PC-3 (cell line): ENCODE results near the gene GDF2. TPM values are rescaled to one million over a fixed set of nuclear protein-coding genes. Genes with fewer than 3 reads are reported as not detected.

Source experiments
- ATAC-seq: fragments of 200-7000 bp; cut with Tn5 transposase; 2 replicates; pipeline ENCODE4 v1.9.1; 2020; ENCODE audit warnings: mild to moderate bottlenecking, moderate library complexity
- BruUV-seq: library from RNA; stranded (reverse); fragments of 400-500 nt; replicated peaks from 2 replicates; lab custom pipeline; 2021; lab: Mats Ljungman, UMichigan
- CTCF ChIA-PET: fragments of 300-600 bp; sonication (Branson Sonifier 250); formaldehyde crosslinking; loops from one replicate; lab custom pipeline; 2022; ENCODE audit warnings: antibody characterized with exemption; lab: Charles Lee
- POLR2A ChIA-PET: fragments of 300-600 bp; sonication (Branson Sonifier 250); formaldehyde crosslinking; loops from one replicate; lab custom pipeline; 2022; ENCODE audit warnings: antibody characterized with exemption; ENCODE audit not compliant: unreplicated experiment; lab: Charles Lee
- DNase-seq: peaks from one replicate; pipeline ENCODE4 v3.0.0-alpha.2; 2015
- H2AFZ ChIP-seq: fragments of 300-600 bp; sonication (generic); 2 replicates; pipeline ENCODE4 v1.6.0; 2016; ENCODE audit warnings: antibody characterized with exemption, low read length
- H3F3A ChIP-seq: fragments of 300-600 bp; sonication (generic); one replicate; pipeline ENCODE4 v1.6.0; 2017; ENCODE audit warnings: antibody characterized with exemption, low read length, control low read depth, mild to moderate bottlenecking; ENCODE audit not compliant: unreplicated experiment
- H3K27ac ChIP-seq: fragments of 300-600 bp; sonication (generic); 2 replicates; pipeline ENCODE4 v1.5.1; 2016; ENCODE audit warnings: mild to moderate bottlenecking, low read length
- H3K27me3 ChIP-seq: fragments of 300-600 bp; sonication (generic); 2 replicates; pipeline ENCODE4 v1.6.1; 2016; ENCODE audit warnings: low read length, mixed read lengths
- H3K36me3 ChIP-seq: fragments of 300-600 bp; sonication (generic); 2 replicates; pipeline ENCODE4 v1.6.1; 2016; ENCODE audit warnings: low read depth, mixed run types, low read length, mixed read lengths
- H3K4me1 ChIP-seq: fragments of 300-600 bp; sonication (generic); 2 replicates; pipeline ENCODE4 v1.5.1; 2016; ENCODE audit warnings: low read length; ENCODE audit not compliant: insufficient read depth
- H3K4me2 ChIP-seq: fragments of 300-600 bp; sonication (generic); 2 replicates; pipeline ENCODE4 v1.6.0; 2016; ENCODE audit warnings: low read length
- H3K4me3 ChIP-seq: fragments of 300-600 bp; sonication (generic); 2 replicates; pipeline ENCODE4 v1.5.1; 2016; ENCODE audit warnings: mild to moderate bottlenecking, low read length, mixed read lengths
- H3K79me2 ChIP-seq: fragments of 300-600 bp; sonication (generic); 2 replicates; pipeline ENCODE4 v1.6.1; 2017; ENCODE audit warnings: low read length, mixed read lengths
- H3K9ac ChIP-seq: fragments of 300-600 bp; sonication (generic); 2 replicates; pipeline ENCODE4 v1.6.0; 2016; ENCODE audit warnings: mild to moderate bottlenecking, low read length
- H3K9me2 ChIP-seq: fragments of 300-600 bp; sonication (generic); replicated peaks from 2 replicates; pipeline ENCODE4 v1.6.1; 2016; ENCODE audit warnings: mixed run types, low read length, mixed read lengths
- H3K9me3 ChIP-seq: fragments of 300-600 bp; sonication (generic); 2 replicates; pipeline ENCODE4 v1.6.1; 2016; ENCODE audit warnings: low read length, mixed read lengths
- H4K20me1 ChIP-seq: fragments of 300-600 bp; sonication (generic); 2 replicates; pipeline ENCODE4 v1.6.1; 2016; ENCODE audit warnings: low read length, mixed read lengths
- CTCF ChIP-seq: fragments of 300-600 bp; sonication (generic); conservative IDR thresholded peaks from 2 replicates; pipeline ENCODE4 v1.5.1; 2017; ENCODE audit warnings: antibody characterized with exemption, low read depth, mild to moderate bottlenecking, low read length
- EZH2 ChIP-seq: fragments of 300-600 bp; sonication (generic); IDR thresholded peaks from one replicate; pipeline ENCODE4 v1.6.1; 2017; ENCODE audit warnings: antibody characterized with exemption, mild to moderate bottlenecking, low read length; ENCODE audit not compliant: unreplicated experiment
- EZH2phosphoT487 ChIP-seq: fragments of 300-600 bp; sonication (generic); IDR thresholded peaks from 2 replicates; pipeline ENCODE4 v1.6.1; 2018; ENCODE audit warnings: mild to moderate bottlenecking, antibody characterized with exemption, low read length, borderline replicate concordance
- intact Hi-C: fragments of 100-400 bp; cut with micrococcal nuclease; formaldehyde crosslinking; loops from 2 replicates; pipeline ENCODE4 v1.9.0; 2023
- total RNA-seq: library from RNA; depleted of rRNA; stranded (reverse); fragments of >200 nt; gene quantifications from 2 replicates; pipeline ENCODE4 v1.2.3, GENCODE V29; 2014

GDF2 gene
- total RNA-seq, 1 experiment from 2014 or later, result not detected

GRCh38 chr10:47371629-47372485 is 49.6 kb downstream of the GDF2 start:
- no peaks in the 10 kb centered on the region for H3K36me3 ChIP-seq
- DNase-seq (no peak), ATAC-seq (no peak)
- TF ChIP-seq EZH2phosphoT487 (no peak), CTCF (no peak), EZH2 (no peak)
- no peaks in the 10 kb centered on the region for H3K79me2 ChIP-seq
- H2AFZ ChIP-seq, result no peak overlapping the region
- intact Hi-C loops, result no loop called here
- H3K27me3 ChIP-seq, result no peaks in the 10 kb centered on the region
- CTCF ChIA-PET, result no interaction called here
- no peaks in the 10 kb centered on the region for H3K9me2 ChIP-seq
- no peaks in the 10 kb centered on the region for H3K9me3 ChIP-seq
- no peaks in the 10 kb centered on the region for H3K4me1 ChIP-seq
- no peak overlapping the region for H3K9ac ChIP-seq
- no peaks in the 10 kb centered on the region for H3F3A ChIP-seq
- no peaks in the 10 kb centered on the region for H4K20me1 ChIP-seq
- no TSS peak for BruUV-seq
- H3K4me2 ChIP-seq, result no peak overlapping the region
- POLR2A ChIA-PET, result no interaction called here
- no peak overlapping the region for H3K4me3 ChIP-seq
- H3K27ac ChIP-seq, result no peak overlapping the region

- H4K20me1 ChIP-seq, result no peaks in the 10 kb centered on the region
- no TSS peak for BruUV-seq
- H3K27ac ChIP-seq, result no peak overlapping the region
- ChIA-PET POLR2A (no interaction called here), CTCF (interaction anchor here (0.6 to 0.7 kb wide), 2 partner anchors 73 to 856 kb away, joined by 3 to 4 read pairs; partner anchors contain the start of gene GDF10)
- no peak overlapping the region for H3K9ac ChIP-seq
- H3K4me1 ChIP-seq, result no peaks in the 10 kb centered on the region
- no peaks in the 10 kb centered on the region for H3K36me3 ChIP-seq
- no peaks in the 10 kb centered on the region for H3K79me2 ChIP-seq
- H3K9me3 ChIP-seq, result no peaks in the 10 kb centered on the region
- ATAC-seq (no peak), DNase-seq (no peak)
- H3F3A ChIP-seq, result no peaks in the 10 kb centered on the region
- no peak overlapping the region for H2AFZ ChIP-seq
- intact Hi-C loops, result no loop called here
- H3K4me2 ChIP-seq, result no peak overlapping the region
- H3K27me3 ChIP-seq, result no peaks in the 10 kb centered on the region
- no peak overlapping the region for H3K4me3 ChIP-seq
- no peaks in the 10 kb centered on the region for H3K9me2 ChIP-seq
- TF ChIP-seq EZH2 (no peak), CTCF (no peak), EZH2phosphoT487 (no peak)
Observed at GRCh38 chr10:47372726-47373125, 50.5 kb downstream of the GDF2 start.
